GM12878 (cell line): ENCODE data around the gene PRDM2. TPM values are rescaled to one million over a fixed set of nuclear protein-coding genes. Genes with fewer than 3 reads are reported as not detected.

ENCODE experiments used
- ATAC-seq: fragments of 200-7000 bp; cut with Tn5 transposase; 3 replicates; pipeline ENCODE4 v1.9.1; 2020; ENCODE audit warnings: mild to moderate bottlenecking, moderate library complexity
- BruUV-seq: library from RNA; stranded (reverse); fragments of 400-500 nt; replicated peaks from 2 replicates; lab custom pipeline; 2021; lab: Mats Ljungman, UMichigan
- CTCF ChIA-PET: fragments of 300-600 bp; sonication (Branson Sonifier 250); formaldehyde crosslinking; extraction: SDS; loops from one replicate; lab custom pipeline; 2021; ENCODE audit warnings: inconsistent platforms; lab: Yijun Ruan, JAX
- POLR2A ChIA-PET: fragments of 350-600 bp; formaldehyde crosslinking; extraction: SDS; loops from one replicate; lab custom pipeline; 2021; ENCODE audit warnings: inconsistent platforms; lab: Charles Lee
- RAD21 ChIA-PET: fragments of 300-600 bp; sonication (Branson Sonifier 250); formaldehyde crosslinking; loops from one replicate; lab custom pipeline; 2023; ENCODE audit warnings: antibody characterized with exemption; ENCODE audit not compliant: unreplicated experiment; lab: Charles Lee
- SMC1A ChIA-PET: fragments of 300-600 bp; sonication (Branson Sonifier 250); formaldehyde crosslinking; loops from one replicate; lab custom pipeline; 2023; ENCODE audit not compliant: unreplicated experiment, uncharacterized antibody; lab: Charles Lee
- DNase-seq: peaks from one replicate; pipeline ENCODE4 v3.0.0-alpha.2; 2011; ENCODE audit warnings: low read depth, low spot score
- FAIRE-seq: peaks from 3 replicates; lab custom pipeline; 2011; peaks lifted over from hg19 to GRCh38; lab: Jason Lieb, UNC
- H2AFZ ChIP-seq: 2 replicates; pipeline ENCODE4 v1.6.0; 2011; ENCODE audit warnings: low read depth, low read length, control low read depth; ENCODE audit not compliant: control insufficient read depth
- H3K27ac ChIP-seq: 2 replicates; pipeline ENCODE4 v1.5.1; 2011; ENCODE audit warnings: control low read depth; ENCODE audit not compliant: control insufficient read depth, insufficient read depth
- H3K27me3 ChIP-seq, 2 experiments: replicated peaks in 1 of 2; 2 replicates each; pipeline versions ENCODE4 v1.6.0 to v1.6.1; 2011; ENCODE audit warnings: low read length in 1 of 2; ENCODE audit not compliant: control insufficient read depth in 2 of 2, insufficient read depth in 2 of 2
- H3K36me3 ChIP-seq, 2 experiments: 2 replicates each; pipeline ENCODE4 v1.5.1; 2011; ENCODE audit warnings: low read length in 1 of 2; ENCODE audit not compliant: control insufficient read depth in 2 of 2, insufficient read depth in 2 of 2
- H3K4me1 ChIP-seq: 2 replicates; pipeline ENCODE4 v1.6.1; 2011; ENCODE audit warnings: mild to moderate bottlenecking, low read length, moderate library complexity, mixed read lengths; ENCODE audit not compliant: control insufficient read depth, insufficient read depth
- H3K4me2 ChIP-seq: 2 replicates; pipeline ENCODE4 v1.6.0; 2011; ENCODE audit warnings: control low read depth; ENCODE audit not compliant: control insufficient read depth, insufficient read depth
- H3K4me3 ChIP-seq: fragments of 200-600 bp; sonication (generic); 2 replicates; pipeline ENCODE4 v1.5.1; 2016
- H3K79me2 ChIP-seq: 2 replicates; pipeline ENCODE4 v1.6.0; 2011; ENCODE audit warnings: low read length; ENCODE audit not compliant: control insufficient read depth, insufficient read depth
- H3K9ac ChIP-seq: 2 replicates; pipeline ENCODE4 v1.8.0; 2011; ENCODE audit warnings: low read length, control low read depth, mixed read lengths; ENCODE audit not compliant: control insufficient read depth, insufficient read depth
- H3K9me3 ChIP-seq: replicated peaks from 3 replicates; pipeline ENCODE4 v1.5.1; 2011; ENCODE audit warnings: mild to moderate bottlenecking, low read length; ENCODE audit not compliant: control insufficient read depth, insufficient read depth
- H4K20me1 ChIP-seq: 2 replicates; pipeline ENCODE4 v1.6.0; 2011; ENCODE audit not compliant: control insufficient read depth, insufficient read depth
- BCL3 ChIP-seq: IDR thresholded peaks from 2 replicates; pipeline ENCODE4 v1.6.1; 2011; ENCODE audit warnings: borderline replicate concordance, low read depth, mild to moderate bottlenecking, moderate library complexity, low read length; ENCODE audit not compliant: insufficient read depth, poor library complexity, severe bottlenecking
- FOS ChIP-seq: IDR thresholded peaks from 3 replicates; pipeline ENCODE4 v1.6.1; 2011; ENCODE audit warnings: borderline replicate concordance; ENCODE audit not compliant: insufficient read length; ENCODE audit errors: extremely low read depth
- IRF3 ChIP-seq: fragments of 450-650 bp; IDR thresholded peaks from 2 replicates; pipeline ENCODE4 v1.6.1; 2014; ENCODE audit warnings: mild to moderate bottlenecking
- LARP7 ChIP-seq: fragments of 450-650 bp; IDR thresholded peaks from 2 replicates; pipeline ENCODE4 v1.6.1; 2017; ENCODE audit warnings: mild to moderate bottlenecking
- MTA2 ChIP-seq: fragments of 450-650 bp; IDR thresholded peaks from 2 replicates; pipeline ENCODE4 v1.6.1; 2016; ENCODE audit warnings: low read depth, mild to moderate bottlenecking, moderate library complexity
- NFXL1 ChIP-seq: fragments of 450-650 bp; IDR thresholded peaks from 2 replicates; pipeline ENCODE4 v1.6.1; 2017; ENCODE audit warnings: antibody characterized with exemption, mild to moderate bottlenecking, borderline replicate concordance
- NFYA ChIP-seq: IDR thresholded peaks from 2 replicates; pipeline ENCODE4 v1.6.1; 2011; ENCODE audit warnings: low read depth, mild to moderate bottlenecking, low read length, improper control_type of control experiment, borderline replicate concordance
- NR2F1 ChIP-seq: fragments of 450-650 bp; conservative IDR thresholded peaks from 2 replicates; pipeline ENCODE4 v1.6.1; 2017; ENCODE audit warnings: mild to moderate bottlenecking
- NRF1 ChIP-seq: conservative IDR thresholded peaks from 2 replicates; pipeline ENCODE4 v1.6.1; 2011; ENCODE audit warnings: mild to moderate bottlenecking, low read depth, low read length, improper control_type of control experiment
- SPI1 ChIP-seq: IDR thresholded peaks from 2 replicates; pipeline ENCODE4 v1.6.1; 2011; ENCODE audit warnings: low read depth, mild to moderate bottlenecking, low read length, moderate library complexity, borderline replicate concordance; ENCODE audit not compliant: insufficient read depth
- TCF12 ChIP-seq: IDR thresholded peaks from 2 replicates; pipeline ENCODE4 v1.6.1; 2011; ENCODE audit warnings: low read depth, mild to moderate bottlenecking, low read length
- WGBS: methylation state at CpG from one replicate; pipeline ENCODE4 v1.1.6; 2016; ENCODE audit warnings: low lambda C conversion rate; ENCODE audit not compliant: insufficient replicate concordance, insufficient coverage; ENCODE audit errors: missing lambda C conversion rate; 5-methylcytosine and 5-hydroxymethylcytosine counted together
- in situ Hi-C: fragments of 300-500 bp; cut with MboI; formaldehyde crosslinking; loops from 9 replicates; pipeline ENCODE4 v1.14.3; 2018; ENCODE audit warnings: mixed read lengths
- intact Hi-C: fragments of 100-400 bp; cut with micrococcal nuclease; formaldehyde crosslinking; loops from one replicate; pipeline ENCODE4 v1.14.2; 2022; ENCODE audit not compliant: unreplicated experiment
- polyA plus RNA-seq, 11 experiments: library from polyadenylated mRNA; depleted of rRNA in 4 of 11; unstranded in 6 of 11; stranded (reverse) in 5 of 11; fragments of >200 nt; fragmentation: Nextera tagmentation in 4 of 11; fragmentation: Illumina TruSeq in 1 of 11; extraction: Ambion mirVana in 4 of 11; extraction: Trizol in 1 of 11; gene quantifications; 1 replicate in 1 of 11; 2 replicates in 10 of 11; pipeline versions ENCODE4 v1.2.1 to v1.2.3, GENCODE V29; 2011 to 2016; ENCODE audit warnings: inconsistent platforms in 2 of 11, missing spikeins in 2 of 11, low read depth in 1 of 11
- total RNA-seq, 4 experiments: library from RNA; depleted of rRNA in 3 of 4; stranded (reverse); fragments of >200 nt in 3 of 4; fragmentation: Illumina TruSeq in 1 of 4; extraction: Trizol in 1 of 4; gene quantifications; 2 replicates each; pipeline versions ENCODE4 v1.2.1 to v1.2.3, GENCODE V29; 2013 to 2021

Gene PRDM2
- total and polyA plus RNA-seq, 10 of the 15 experiments (the other 5 are each of a cell fraction or from before 2014, with no cell fraction given), result 8.4 to 45.1 (median 23.5) TPM

GRCh38 chr1:13805431-13805830 lies 105.4 kb downstream of the PRDM2 start:
- CTCF ChIA-PET, result interaction anchor here (1.0 to 1.3 kb wide), 3 partner anchors 134 to 141 kb away, joined by 3 to 6 read pairs (median 4); no protein-coding TSS in a partner anchor
- Histone ChIP-seq H4K20me1 (no peaks in the 10 kb centered on the region), H2AFZ (no peak overlapping the region), H3K27me3 (no peaks in the 10 kb centered on the region), H3K4me3 (no peak overlapping the region), H3K4me1 (0 out of 2 replicates have a peak, but pooled peaks cover 4% of the 10 kb centered on the region), H3K4me2 (no peak overlapping the region), H3K79me2 (no peaks in the 10 kb centered on the region), H3K9ac (no peak overlapping the region), H3K9me3 (no peaks in the 10 kb centered on the region), H3K36me3 (no peaks in the 10 kb centered on the region), H3K27ac (no peak overlapping the region)
- POLR2A ChIA-PET, result no interaction called here
- FAIRE-seq (no peak), ATAC-seq (no peak), DNase-seq (no peak)
- SMC1A ChIA-PET, result no interaction called here
- in situ Hi-C loops, result loop anchor here (10.0 kb wide), 1 partner anchor 141 kb away; no protein-coding TSS in a partner anchor
- RAD21 ChIA-PET, result no interaction called here
- TF ChIP-seq NFXL1 (no peak), MTA2 (no peak), TCF12 (no peak), NRF1 (no peak), NFYA (no peak), LARP7 (no peak), NR2F1 (no peak), FOS (no peak), BCL3 (no peak), SPI1 (no peak), IRF3 (no peak)
- BruUV-seq, result no TSS peak
- intact Hi-C loops, result no loop called here
- WGBS, result 47% methylated on average over 5 of the region's 5 CpGs
